Astrocyte of the spinal cord (primary cell): ENCODE results near the gene SLC25A36.
A peak's percentile ranks its signal among the peaks of the same experiment; 100 is the strongest.

Experiments used
- DNase-seq: peaks from one replicate; pipeline ENCODE4 v3.0.0; 2011; ENCODE audit warnings: low read depth, low spot score
- H3K4me3 ChIP-seq: 2 replicates; pipeline ENCODE4 v1.5.1; 2011; ENCODE audit warnings: low read depth, mild to moderate bottlenecking, low read length, moderate library complexity
- CTCF ChIP-seq: IDR thresholded peaks from 2 replicates; pipeline ENCODE4 v1.5.1; 2012; ENCODE audit warnings: low read depth, mild to moderate bottlenecking, low read length, inconsistent platforms
- in situ Hi-C: cut with HindIII; loops from 2 replicates; pipeline ENCODE4 v1.10.0; 2017; ENCODE audit warnings: low sequenced_read_pairs

The SLC25A36 gene

GRCh38 chr3:140953028-140953960 lies 11.7 kb downstream of the SLC25A36 start:
- in situ Hi-C loops: no loop called here
- peak; percentile 57 for DNase-seq
- H3K4me3 ChIP-seq: no peak overlapping the region
- TF ChIP-seq CTCF: no peak

GRCh38 chr3:140954576-140954975 lies 12.9 kb downstream of the SLC25A36 start:
- TF ChIP-seq CTCF: no peak
- in situ Hi-C loops: no loop called here
- H3K4me3 ChIP-seq: no peak overlapping the region
- DNase-seq: no peak

GRCh38 chr3:140955645-140956044 lies 14.0 kb downstream of the SLC25A36 start:
- in situ Hi-C loops: no loop called here
- DNase-seq: no peak
- no peak for TF ChIP-seq CTCF
- H3K4me3 ChIP-seq: no peak overlapping the region

GRCh38 chr3:140956058-140956835 lies 14.6 kb downstream of the SLC25A36 start:
- no peak overlapping the region for H3K4me3 ChIP-seq
- TF ChIP-seq CTCF: no peak
- DNase-seq: no peak
- in situ Hi-C loops: no loop called here

- in situ Hi-C loops: no loop called here
- peak; percentile 31 for DNase-seq
- peak; percentile 28 for TF ChIP-seq CTCF
- no peak overlapping the region for H3K4me3 ChIP-seq
Observed at GRCh38 chr3:140972833-140973232, 31.2 kb downstream of the SLC25A36 start.

- TF ChIP-seq CTCF: no peak
- DNase-seq: no peak
- in situ Hi-C loops: no loop called here
- no peak overlapping the region for H3K4me3 ChIP-seq
Observed at GRCh38 chr3:140974900-140975299, 33.3 kb downstream of the SLC25A36 start.
